Left cardiac atrium (tissue), 4 donors: ENCODE data around the gene RPL39L. TPM values are rescaled to one million over a fixed set of nuclear protein-coding genes. Genes with fewer than 3 reads are reported as not detected.
A peak's percentile ranks its signal among the peaks of the same experiment; 100 is the strongest.
"Not testable (repeated sequence)": the region's sequence is repeated elsewhere in the genome, so short reads cannot be mapped to it uniquely, and the experiment has no call there.

Experiments used
- ATAC-seq, 2 donors: fragments of 200-7000 bp; cut with Tn5 transposase; one replicate each; pipeline ENCODE4 v1.9.1; 2020; ENCODE audit warnings: mild to moderate bottlenecking in 2 of 2, moderate library complexity in 2 of 2
- DNase-seq: peaks from one replicate; pipeline ENCODE4 v3.0.0-alpha.2; 2020
- intact Hi-C, 2 donors: fragments of 100-400 bp; cut with DNase I; formaldehyde crosslinking; loops; one replicate each; pipeline versions ENCODE4 v1.14.1 to v1.15.1; 2022 to 2023
- long read RNA-seq: library from polyadenylated mRNA; unstranded; transcript quantifications from one replicate; pipeline ENCODE4 v2.0.0, GENCODE V29; 2021
- total RNA-seq, 2 donors: library from RNA; stranded (reverse); fragmentation: NEBNext Ultra II Directional; extraction: Animal tissue kit (Norgen Biotek cat#: 25700); gene quantifications; one replicate each; pipeline ENCODE4 v1.2.1, GENCODE V29; 2021
- donor health status: DM: no; HTN: yes; CAD: no.
- donor health status: DM: no; HTN: yes; CAD: no; lungs with severe emphysema.
- donor health status: DM: yes; HTN: yes; CAD: no.
- donor health status: Dilated cardiomyopathy.

Gene RPL39L
- 1 to 10 TPM; 8.2 to 9.0 TPM for total RNA-seq
- long read RNA-seq, partial matches to known transcripts: 0 of 1 reads
- long read RNA-seq, other reads (novel, unspliced or antisense): 0 of 1 reads

DNA sequence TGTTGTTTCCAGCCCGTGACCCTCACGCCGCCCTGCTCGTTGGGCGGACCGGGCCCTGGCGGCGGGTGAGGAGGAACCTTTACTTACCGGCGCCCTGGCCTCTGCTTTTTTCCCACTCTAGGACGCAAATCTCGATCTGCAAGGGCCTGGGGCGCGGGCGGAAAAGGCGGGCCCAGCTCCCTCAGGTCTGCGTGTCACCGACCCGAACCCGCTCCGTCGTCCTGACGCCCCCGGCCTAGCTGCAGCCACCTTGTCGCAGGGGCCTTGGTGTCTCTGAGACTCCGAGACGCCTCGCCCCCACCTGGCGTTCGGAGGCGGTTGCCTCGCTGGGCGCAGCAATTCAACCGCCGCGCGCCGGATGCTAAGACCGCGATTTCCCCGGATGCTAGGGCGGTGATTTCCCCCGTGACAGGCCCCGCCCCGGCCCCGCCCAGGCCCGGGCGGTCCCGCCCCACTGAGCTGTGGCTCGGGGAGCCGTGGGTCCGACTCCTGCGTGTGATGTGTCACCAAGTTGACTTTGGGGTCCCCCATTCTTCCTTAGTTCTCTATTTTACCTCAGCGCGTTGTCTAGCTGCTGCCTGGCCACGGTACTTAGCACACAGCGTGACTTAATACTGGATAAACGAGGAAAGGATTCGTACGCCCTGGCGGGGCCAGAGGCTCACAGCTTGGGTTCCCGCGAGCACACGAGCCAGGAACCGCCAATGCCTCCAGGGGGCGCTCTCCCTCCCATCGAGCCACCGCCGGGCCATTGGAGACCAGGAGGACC is at the start of gene RPL39L:
RPL39L (minus strand) TSS at position 371 of the 769 bp plus-strand sequence. CDS start 18,196 bp downstream, outside the sequence.
- intact Hi-C loops: no loop called here
- DNase-seq (peak; percentile 86), ATAC-seq (peak; percentile 99 to 100)

- ATAC-seq (no peak), DNase-seq (no peak)
- intact Hi-C loops: no loop called here
These were observed 49.6 kb upstream of the RPL39L start for GRCh38 chr3:187188931-187189330.

DNA sequence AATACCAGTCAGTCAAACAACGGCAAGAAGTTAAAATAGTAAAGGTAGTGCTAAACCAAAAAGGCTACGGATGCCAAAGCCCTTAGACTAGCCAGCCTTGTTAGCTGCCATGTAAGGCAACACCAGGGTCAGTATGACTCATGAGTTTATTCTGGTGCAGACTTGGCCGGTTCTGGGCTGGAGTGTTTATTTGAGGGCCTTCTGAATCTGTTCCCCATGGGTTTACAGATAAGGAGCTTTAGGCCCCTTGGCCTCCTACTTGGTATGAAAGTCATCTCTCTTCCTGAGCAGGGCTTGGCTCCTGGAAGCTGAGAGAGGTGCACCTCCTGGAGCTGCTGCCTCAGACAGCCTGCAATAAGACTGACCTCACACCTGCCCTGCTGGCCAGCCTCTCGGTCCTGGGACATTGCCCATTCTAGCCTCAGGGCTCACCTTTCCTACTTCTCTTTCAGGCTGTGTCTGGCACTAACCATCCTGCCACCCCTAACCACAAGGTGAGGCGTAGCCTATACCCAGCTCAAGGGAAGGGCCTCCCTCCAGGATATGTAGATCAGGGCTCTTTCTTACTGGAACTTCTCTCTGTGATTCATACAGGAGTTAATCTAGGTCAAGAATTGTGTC is 47.6 kb upstream of the RPL39L start:
- DNase-seq (peak; percentile 59), ATAC-seq (peak; percentile 95 to 96)
- intact Hi-C loops: no loop called here

DNA sequence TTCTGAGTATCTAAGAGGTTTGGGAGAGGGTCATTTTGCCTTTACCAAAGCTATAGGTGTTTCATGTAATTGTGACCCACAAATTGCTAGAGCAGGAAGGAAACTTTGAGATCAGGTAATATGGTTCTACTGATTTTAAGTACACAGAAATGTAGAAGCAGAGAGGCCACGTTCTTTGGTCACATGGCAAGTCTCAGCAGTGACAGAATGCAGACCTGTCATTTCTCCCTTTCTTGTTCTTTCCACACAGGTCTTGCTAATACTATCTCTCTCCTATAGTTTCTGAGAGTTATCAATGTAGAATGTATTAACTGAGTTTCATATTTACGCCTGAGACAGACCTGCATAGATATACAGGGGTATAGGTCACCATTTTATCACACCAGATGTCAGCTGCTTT is 47.1 kb upstream of the RPL39L start:
- no peak for DNase-seq
- intact Hi-C loops: no loop called here
- peak in 1 of 2 donors; percentile 7 for ATAC-seq

DNA sequence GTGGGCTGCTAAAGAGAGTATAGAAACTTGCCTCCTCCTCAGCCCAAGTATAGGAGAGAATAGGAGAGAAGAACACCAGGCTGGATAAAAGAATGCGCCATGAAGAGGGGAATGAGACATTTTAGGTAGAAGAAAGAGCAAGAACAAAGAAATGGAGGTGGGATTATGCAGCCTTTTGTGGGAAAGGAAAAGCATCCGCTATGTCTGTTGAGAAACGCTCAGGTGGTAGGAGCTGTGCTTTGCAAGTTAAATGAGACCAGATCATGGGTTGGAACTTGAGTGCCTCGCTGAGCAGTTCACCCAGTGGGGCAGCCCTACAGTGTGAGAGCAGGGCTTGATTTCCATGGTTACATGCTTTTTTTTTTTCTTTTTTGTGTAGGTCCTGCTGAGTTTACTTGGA is 46.5 kb upstream of the RPL39L start:
- no peak for ATAC-seq
- DNase-seq: no peak
- intact Hi-C loops: no loop called here

- no peak for ATAC-seq
- DNase-seq: no peak
- intact Hi-C loops: no loop called here
These were observed 44.6 kb upstream of the RPL39L start for GRCh38 chr3:187183903-187184302.

GRCh38 chr3:187183210-187183862 is 44.0 kb upstream of the RPL39L start:
- intact Hi-C loops: no loop called here

GRCh38 chr3:187181454-187182170 is 42.3 kb upstream of the RPL39L start:
- no peak for ATAC-seq

More at GRCh38 chr3:187183210-187183862, 44.0 kb upstream of the RPL39L start:
- DNase-seq (no peak), ATAC-seq (no peak)

DNA sequence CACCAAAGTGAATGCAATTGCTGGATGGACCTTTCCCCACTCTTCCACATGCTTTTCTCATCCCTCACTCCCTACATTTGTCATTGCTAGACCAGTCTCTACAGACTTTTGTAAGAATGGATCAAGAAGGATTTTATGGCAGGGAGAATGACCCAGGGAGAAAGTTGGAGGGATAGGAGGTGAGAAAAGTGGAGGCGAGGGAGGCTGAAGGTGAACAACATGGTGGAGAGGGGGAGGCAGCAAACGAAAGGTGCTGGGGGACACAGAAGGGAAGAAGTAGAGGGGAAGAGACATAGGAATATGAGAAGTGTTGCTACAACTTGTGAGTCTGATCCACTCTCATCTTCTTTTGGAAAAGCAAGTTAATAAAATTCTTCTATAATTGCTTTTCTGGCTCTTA is 33.6 kb upstream of the RPL39L start:
- intact Hi-C loops: no loop called here
- DNase-seq (no peak), ATAC-seq (no peak)

More at GRCh38 chr3:187181454-187182170, 42.3 kb upstream of the RPL39L start:
- DNase-seq: no peak
- intact Hi-C loops: no loop called here

DNA sequence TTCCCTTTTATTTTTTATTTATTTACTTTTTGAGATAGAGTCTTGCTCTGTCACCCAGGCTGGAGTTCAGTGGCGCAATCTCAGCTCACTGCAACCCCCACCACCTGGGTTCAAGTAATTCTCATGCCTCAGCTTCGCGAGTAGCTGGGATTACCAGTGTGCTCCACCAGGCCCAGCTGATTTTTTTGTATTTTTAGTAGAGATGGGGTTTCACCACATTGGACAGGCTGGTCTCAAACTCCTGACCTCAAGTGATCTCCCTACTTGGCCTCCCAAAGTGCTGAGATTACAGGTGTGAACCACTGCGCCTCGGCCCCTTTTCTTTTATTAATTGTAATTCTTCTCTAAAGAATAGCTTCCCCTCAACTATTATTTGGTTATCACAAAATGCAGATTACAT is 31.6 kb upstream of the RPL39L start:
- DNase-seq, ATAC-seq: not testable (repeated sequence)

DNA sequence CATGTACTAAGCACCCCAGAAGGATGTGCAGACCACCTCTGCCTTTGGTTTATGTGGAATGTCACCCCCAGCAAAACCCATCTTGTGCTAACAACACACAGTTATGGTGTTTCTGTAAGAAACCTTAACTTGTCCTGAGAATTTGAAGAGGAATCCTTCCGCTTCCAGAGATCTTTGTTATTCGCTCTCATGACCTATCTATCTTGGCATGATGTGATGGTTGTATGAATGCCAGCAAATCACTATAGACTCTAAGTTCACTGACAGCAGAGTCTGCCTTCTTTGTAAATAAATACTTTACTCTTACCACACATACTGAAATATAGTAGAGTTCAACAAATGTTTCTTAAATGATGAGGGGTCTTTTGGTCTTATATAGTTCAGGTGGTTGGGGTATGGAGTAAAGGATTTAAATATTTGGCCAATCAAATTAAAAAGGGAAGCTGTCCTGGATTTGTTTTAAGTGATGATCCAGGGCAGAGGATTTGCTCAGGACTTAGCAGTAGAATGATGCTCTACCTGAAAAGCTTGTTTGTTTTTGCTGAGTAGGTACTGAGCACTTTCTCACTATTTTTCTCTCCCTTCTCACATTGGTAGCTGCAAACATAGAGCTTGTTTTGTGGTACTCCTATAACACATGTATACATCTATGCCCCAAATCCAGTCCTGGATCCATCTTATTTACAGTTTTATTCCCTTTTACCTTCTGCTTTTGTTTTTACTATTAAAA is 30.1 kb upstream of the RPL39L start:
- DNase-seq (no peak), ATAC-seq (peak in 1 of 2 donors; percentile 22)
- intact Hi-C loops: loop anchor here in 1 of 2 donors (10.0 kb wide), 2 partner anchors 55 to 315 kb away; no protein-coding TSS in a partner anchor

More for the DNA sequence above, 31.6 kb upstream of the RPL39L start:
- intact Hi-C loops: not testable (repeated sequence)

GRCh38 chr3:187167777-187168176 is 28.5 kb upstream of the RPL39L start:
- ATAC-seq: peak in 1 of 2 donors; percentile 44
- intact Hi-C loops: loop anchor here (2.0 to 10.0 kb wide), 3 partner anchors 53 to 319 kb away; no protein-coding TSS in a partner anchor
- DNase-seq: no peak

- DNase-seq (no peak), ATAC-seq (no peak)
- intact Hi-C loops: loop anchor here (2.0 to 10.0 kb wide), 3 partner anchors 52 to 318 kb away; no protein-coding TSS in a partner anchor
These were observed 27.5 kb upstream of the RPL39L start for GRCh38 chr3:187166750-187167149.

GRCh38 chr3:187165144-187165543 is 25.8 kb upstream of the RPL39L start:
- intact Hi-C loops: loop anchor here in 1 of 2 donors (10.0 kb wide), 2 partner anchors 50 to 310 kb away; no protein-coding TSS in a partner anchor
- ATAC-seq (peak; percentile 27 to 40), DNase-seq (no peak)

- DNase-seq: no peak
- ATAC-seq: no peak
- intact Hi-C loops: loop anchor here (5.0 to 10.0 kb wide), 3 partner anchors 40 to 308 kb away; no protein-coding TSS in a partner anchor
These were observed 23.1 kb upstream of the RPL39L start for GRCh38 chr3:187162265-187162953.

GRCh38 chr3:187161556-187161955 is 22.3 kb upstream of the RPL39L start:
- intact Hi-C loops: loop anchor here (5.0 to 10.0 kb wide), 3 partner anchors 39 to 307 kb away; no protein-coding TSS in a partner anchor

DNA sequence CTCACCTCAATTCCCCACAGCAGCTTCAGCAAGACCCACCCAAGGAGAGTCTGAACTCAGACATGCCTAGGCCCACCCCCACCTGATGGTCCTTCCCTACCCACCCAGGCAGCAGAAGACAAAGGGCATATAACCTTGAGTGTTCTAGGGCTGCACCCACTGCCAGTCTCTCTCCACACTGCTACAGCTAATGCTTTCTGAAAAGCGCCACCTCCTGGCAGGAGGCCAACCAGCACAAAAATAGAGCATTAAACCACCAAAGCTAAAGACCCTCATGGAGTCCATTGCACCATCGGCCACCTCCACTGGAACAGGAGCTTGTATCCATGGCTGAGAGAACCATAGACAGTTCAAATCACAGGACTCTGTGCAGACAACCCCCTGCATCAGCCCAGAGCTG is 11.3 kb upstream of the RPL39L start:
- intact Hi-C loops: no loop called here
- peak; percentile 35 for DNase-seq
- ATAC-seq: no peak

More at GRCh38 chr3:187161556-187161955, 22.3 kb upstream of the RPL39L start:
- no peak for ATAC-seq
- no peak for DNase-seq
